H1 (cell line): Measurements from ENCODE around the gene BCAS1.

Experiments used
- ATF3 ChIP-seq: IDR thresholded peaks from 2 replicates; pipeline ENCODE4 v1.6.1; 2011; ENCODE audit warnings: low read depth, mild to moderate bottlenecking, low read length; ENCODE audit not compliant: insufficient read depth
- EZH2 ChIP-seq: fragments of 200-600 bp; sonication (generic); IDR thresholded peaks from 2 replicates; pipeline ENCODE4 v1.7.1; 2012; ENCODE audit warnings: low read depth, mild to moderate bottlenecking, moderate library complexity, low read length, inconsistent platforms; ENCODE audit not compliant: severe bottlenecking
- TAF1 ChIP-seq: IDR thresholded peaks from 2 replicates; pipeline ENCODE4 v1.6.1; 2011; ENCODE audit warnings: mild to moderate bottlenecking, low read depth, low read length
- TF ChIP-seq, protein P1 (sequence below), 3 experiments: IDR thresholded peaks; 1 replicate in 2 of 3; 2 replicates in 1 of 3; pipeline versions ENCODE4 v1.5.1 to v1.6.1; 2011; ENCODE audit warnings: low read length in 3 of 3, mild to moderate bottlenecking in 3 of 3, inconsistent platforms in 2 of 3, low read depth in 1 of 3, moderate library complexity in 1 of 3; ENCODE audit not compliant: insufficient read depth in 1 of 3; ENCODE audit errors: control extremely low read depth in 1 of 3

GRCh38 chr20:54102543-54102942 is 32.1 kb upstream of the BCAS1 start:
- TF ChIP-seq, protein P1, sequence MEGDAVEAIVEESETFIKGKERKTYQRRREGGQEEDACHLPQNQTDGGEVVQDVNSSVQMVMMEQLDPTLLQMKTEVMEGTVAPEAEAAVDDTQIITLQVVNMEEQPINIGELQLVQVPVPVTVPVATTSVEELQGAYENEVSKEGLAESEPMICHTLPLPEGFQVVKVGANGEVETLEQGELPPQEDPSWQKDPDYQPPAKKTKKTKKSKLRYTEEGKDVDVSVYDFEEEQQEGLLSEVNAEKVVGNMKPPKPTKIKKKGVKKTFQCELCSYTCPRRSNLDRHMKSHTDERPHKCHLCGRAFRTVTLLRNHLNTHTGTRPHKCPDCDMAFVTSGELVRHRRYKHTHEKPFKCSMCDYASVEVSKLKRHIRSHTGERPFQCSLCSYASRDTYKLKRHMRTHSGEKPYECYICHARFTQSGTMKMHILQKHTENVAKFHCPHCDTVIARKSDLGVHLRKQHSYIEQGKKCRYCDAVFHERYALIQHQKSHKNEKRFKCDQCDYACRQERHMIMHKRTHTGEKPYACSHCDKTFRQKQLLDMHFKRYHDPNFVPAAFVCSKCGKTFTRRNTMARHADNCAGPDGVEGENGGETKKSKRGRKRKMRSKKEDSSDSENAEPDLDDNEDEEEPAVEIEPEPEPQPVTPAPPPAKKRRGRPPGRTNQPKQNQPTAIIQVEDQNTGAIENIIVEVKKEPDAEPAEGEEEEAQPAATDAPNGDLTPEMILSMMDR (IDR thresholded peaks at IDR 0.05; ENCODE audit: control extremely low read depth in 1 of 3, insufficient read depth in 1 of 3, low read depth in 1 of 3, low read length in 3 of 3): no peak
- TF ChIP-seq ATF3 (no peak), TAF1 (no peak), EZH2 (no peak)
